K562 (cell line): Measurements from ENCODE around the gene OR10D3. TPM values are rescaled to one million over a fixed set of nuclear protein-coding genes. Genes with fewer than 3 reads are reported as not detected.

ENCODE experiments used
- ATF2 ChIP-seq: sonication (generic); formaldehyde crosslinking; IDR thresholded peaks from 2 replicates; pipeline ENCODE4 v1.8.1; 2022; ENCODE audit warnings: missing genetic modification reagents
- CHD4 ChIP-seq: fragments of 200-600 bp; sonication (generic); IDR thresholded peaks from 3 replicates; pipeline ENCODE4 v1.6.1; 2012; ENCODE audit warnings: low read depth, mild to moderate bottlenecking, mixed read lengths, low read length, inconsistent platforms; ENCODE audit not compliant: insufficient read depth, insufficient replicate concordance, poor library complexity, severe bottlenecking
- EHMT2 ChIP-seq: fragments of 450-650 bp; IDR thresholded peaks from 2 replicates; pipeline ENCODE4 v1.6.1; 2018; ENCODE audit warnings: antibody characterized with exemption
- ETS1 ChIP-seq: conservative IDR thresholded peaks from 2 replicates; pipeline ENCODE4 v1.6.1; 2011; ENCODE audit warnings: low read depth, mild to moderate bottlenecking, low read length; ENCODE audit not compliant: control insufficient read depth
- HSF4 ChIP-seq: fragments of 250-450 bp; sonication (Bioruptor Pico); IDR thresholded peaks from 2 replicates; pipeline ENCODE4 v2.1.2; 2022; ENCODE audit warnings: mild to moderate bottlenecking, moderate library complexity, borderline replicate concordance
- IRF9 ChIP-seq: fragments of 450-650 bp; IDR thresholded peaks from 2 replicates; pipeline ENCODE4 v1.6.1; 2016; ENCODE audit warnings: missing biosample characterization, missing genetic modification characterization
- KAT8 ChIP-seq: fragments of 450-650 bp; IDR thresholded peaks from 2 replicates; pipeline ENCODE4 v1.6.1; 2016; ENCODE audit warnings: low read depth, mild to moderate bottlenecking
- MAZ ChIP-seq, 2 experiments: fragments of 450-650 bp in 1 of 2; sonication (generic) in 1 of 2; formaldehyde crosslinking; IDR thresholded peaks in 1 of 2; conservative IDR thresholded peaks in 1 of 2; 2 replicates each; pipeline versions ENCODE4 v1.4.0 to v1.5.0; 2020; ENCODE audit warnings: mild to moderate bottlenecking in 1 of 2, missing genetic modification reagents in 1 of 2
- NCOA1 ChIP-seq: fragments of 450-650 bp; IDR thresholded peaks from 2 replicates; pipeline ENCODE4 v1.6.1; 2016; ENCODE audit warnings: low read depth
- OTX1 ChIP-seq: fragments of 450-650 bp; formaldehyde crosslinking; IDR thresholded peaks from 2 replicates; pipeline ENCODE4 v1.4.0; 2022; ENCODE audit warnings: mild to moderate bottlenecking
- PHB2 ChIP-seq: fragments of 450-650 bp; IDR thresholded peaks from 2 replicates; pipeline ENCODE4 v1.6.1; 2017; ENCODE audit warnings: low read depth
- PRDM10 ChIP-seq: fragments of 450-650 bp; IDR thresholded peaks from 2 replicates; pipeline ENCODE4 v1.6.1; 2018; ENCODE audit not compliant: partially characterized antibody
- RAD21 ChIP-seq, 2 experiments: fragments of 250-450 bp in 1 of 2; fragments of 450-650 bp in 1 of 2; sonication (Bioruptor Pico) in 1 of 2; formaldehyde crosslinking in 1 of 2; IDR thresholded peaks in 1 of 2; conservative IDR thresholded peaks in 1 of 2; 2 replicates each; pipeline versions ENCODE4 v1.4.0 to v1.8.0; 2020 to 2022; ENCODE audit warnings: mild to moderate bottlenecking in 2 of 2, moderate library complexity in 1 of 2
- RBM22 ChIP-seq: fragments of 200-400 bp; formaldehyde crosslinking; IDR thresholded peaks from 2 replicates; pipeline ENCODE4 v1.6.1; 2018; ENCODE audit warnings: low read length, low read depth; ENCODE audit not compliant: poor library complexity, severe bottlenecking
- RCOR1 ChIP-seq, 2 experiments: IDR thresholded peaks; 2 replicates each; pipeline ENCODE4 v1.6.1; 2012; ENCODE audit warnings: low read depth in 2 of 2, low read length in 2 of 2, borderline replicate concordance in 1 of 2, improper control_type of control experiment in 1 of 2
- ZNF217 ChIP-seq: sonication (generic); formaldehyde crosslinking; IDR thresholded peaks from 2 replicates; pipeline ENCODE4 v1.8.0; 2022; ENCODE audit warnings: mild to moderate bottlenecking, missing genetic modification reagents
- ZNF354B ChIP-seq: fragments of 250-450 bp; sonication (Bioruptor Pico); IDR thresholded peaks from 2 replicates; pipeline ENCODE4 v1.4.0; 2020
- polyA plus RNA-seq, 8 experiments: library from polyadenylated mRNA; depleted of rRNA in 4 of 8; stranded (reverse) in 5 of 8; unstranded in 3 of 8; fragments of >200 nt; fragmentation: Nextera tagmentation in 2 of 8; fragmentation: Illumina TruSeq in 1 of 8; extraction: Ambion mirVana in 2 of 8; extraction: Trizol in 1 of 8; gene quantifications; 2 replicates each; pipeline versions ENCODE4 v1.2.1 to v1.2.3, GENCODE V29; 2011 to 2014; ENCODE audit warnings: inconsistent platforms in 1 of 8, missing spikeins in 1 of 8
- total RNA-seq, 7 experiments: library from RNA; depleted of rRNA in 6 of 7; stranded (reverse); fragments of >200 nt in 6 of 7; fragmentation: Illumina TruSeq in 2 of 7; extraction: Trizol in 2 of 7; gene quantifications; 2 replicates each; pipeline versions ENCODE4 v1.2.1 to v1.2.3, GENCODE V29; 2011 to 2021; ENCODE audit warnings: low replicate concordance in 1 of 7

OR10D3 gene
- total and polyA plus RNA-seq, 9 of the 15 experiments (the other 6 are each of a cell fraction or from before 2014, with no cell fraction given): 0.07 to 2.9 (median 0.80) TPM; not detected in 1

GRCh38 chr11:124190298-124191139, 7.4 kb downstream of the OR10D3 start (continued):
- TF ChIP-seq ATF2 (no peak), HSF4 (CRISPR knock-in tag) (no peak), KAT8 (peak; percentile 70; the same call in 1 of the 2 replicates), NCOA1 (peak; percentile 25; the same call in 1 of the 2 replicates), MAZ (CRISPR knock-in tag; conservative IDR thresholded peaks at IDR 0.05 in 1 of 2, IDR thresholded peaks at IDR 0.05 in 1 of 2) (peak; percentile 28 to 53; a peak in 1 of 4 replicates), RBM22 (no peak), ZNF354B (CRISPR knock-in tag) (no peak), ETS1 (no peak), PHB2 (no peak), RAD21 (CRISPR knock-in tag; conservative IDR thresholded peaks at IDR 0.05 in 1 of 2, IDR thresholded peaks at IDR 0.05 in 1 of 2) (no peak; a peak in 1 of 4 replicates), ZNF217 (no peak), PRDM10 (no peak), IRF9 (tag) (no peak), RCOR1 (IDR thresholded peaks at IDR 0.05; ENCODE audit: borderline replicate concordance in 1 of 2, low read depth in 2 of 2, low read length in 2 of 2) (peak in 1 of 2 experiments; percentile 45; a peak in 1 of 4 replicates), EHMT2 (peak; percentile 34; the same call in 1 of the 2 replicates), CHD4 (no peak), OTX1 (CRISPR knock-in tag) (no peak)
